Measurements from ENCODE around the gene GRHPR. TPM values are rescaled to one million over a fixed set of nuclear protein-coding genes. Genes with fewer than 3 reads are reported as not detected.

The GRHPR gene
- total RNA-seq, 2 donors from 2014 or later = 129 to 137 TPM

DNA sequence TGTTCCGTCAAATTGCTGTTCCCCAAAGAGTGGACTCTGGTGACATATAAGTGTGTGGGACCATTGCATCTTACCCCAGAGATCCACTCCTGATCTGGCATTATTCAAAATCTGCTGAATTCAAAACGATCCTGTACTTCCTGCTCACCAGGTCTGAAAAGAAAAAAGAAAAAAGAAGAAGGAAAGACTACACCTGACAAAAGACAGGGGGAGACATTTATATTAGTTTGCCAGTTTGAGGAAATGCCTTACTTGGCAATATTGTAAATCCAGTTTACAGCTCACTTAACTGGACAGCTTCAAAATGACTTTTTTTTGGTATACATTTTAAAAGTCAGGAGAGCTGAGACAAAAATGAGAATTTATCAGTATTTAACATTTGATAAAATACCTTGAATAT, 15.0 kb upstream of the GRHPR start:
- H3K4me1 ChIP-seq = peaks cover 0 to 4% of the 10 kb centered on the region in 2 donors
- no peak for DNase-seq (ENCODE audit: low spot score)
- H3K27ac ChIP-seq = no peak overlapping the region
- H3K9me3 ChIP-seq = no peaks in the 10 kb centered on the region
- H3K4me3 ChIP-seq = no peak overlapping the region
- TF ChIP-seq, protein P1, sequence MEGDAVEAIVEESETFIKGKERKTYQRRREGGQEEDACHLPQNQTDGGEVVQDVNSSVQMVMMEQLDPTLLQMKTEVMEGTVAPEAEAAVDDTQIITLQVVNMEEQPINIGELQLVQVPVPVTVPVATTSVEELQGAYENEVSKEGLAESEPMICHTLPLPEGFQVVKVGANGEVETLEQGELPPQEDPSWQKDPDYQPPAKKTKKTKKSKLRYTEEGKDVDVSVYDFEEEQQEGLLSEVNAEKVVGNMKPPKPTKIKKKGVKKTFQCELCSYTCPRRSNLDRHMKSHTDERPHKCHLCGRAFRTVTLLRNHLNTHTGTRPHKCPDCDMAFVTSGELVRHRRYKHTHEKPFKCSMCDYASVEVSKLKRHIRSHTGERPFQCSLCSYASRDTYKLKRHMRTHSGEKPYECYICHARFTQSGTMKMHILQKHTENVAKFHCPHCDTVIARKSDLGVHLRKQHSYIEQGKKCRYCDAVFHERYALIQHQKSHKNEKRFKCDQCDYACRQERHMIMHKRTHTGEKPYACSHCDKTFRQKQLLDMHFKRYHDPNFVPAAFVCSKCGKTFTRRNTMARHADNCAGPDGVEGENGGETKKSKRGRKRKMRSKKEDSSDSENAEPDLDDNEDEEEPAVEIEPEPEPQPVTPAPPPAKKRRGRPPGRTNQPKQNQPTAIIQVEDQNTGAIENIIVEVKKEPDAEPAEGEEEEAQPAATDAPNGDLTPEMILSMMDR (IDR thresholded peaks at IDR 0.05) = no peak
- H3K36me3 ChIP-seq = no peaks in the 10 kb centered on the region
- H3K27me3 ChIP-seq = no peaks in the 10 kb centered on the region

DNA sequence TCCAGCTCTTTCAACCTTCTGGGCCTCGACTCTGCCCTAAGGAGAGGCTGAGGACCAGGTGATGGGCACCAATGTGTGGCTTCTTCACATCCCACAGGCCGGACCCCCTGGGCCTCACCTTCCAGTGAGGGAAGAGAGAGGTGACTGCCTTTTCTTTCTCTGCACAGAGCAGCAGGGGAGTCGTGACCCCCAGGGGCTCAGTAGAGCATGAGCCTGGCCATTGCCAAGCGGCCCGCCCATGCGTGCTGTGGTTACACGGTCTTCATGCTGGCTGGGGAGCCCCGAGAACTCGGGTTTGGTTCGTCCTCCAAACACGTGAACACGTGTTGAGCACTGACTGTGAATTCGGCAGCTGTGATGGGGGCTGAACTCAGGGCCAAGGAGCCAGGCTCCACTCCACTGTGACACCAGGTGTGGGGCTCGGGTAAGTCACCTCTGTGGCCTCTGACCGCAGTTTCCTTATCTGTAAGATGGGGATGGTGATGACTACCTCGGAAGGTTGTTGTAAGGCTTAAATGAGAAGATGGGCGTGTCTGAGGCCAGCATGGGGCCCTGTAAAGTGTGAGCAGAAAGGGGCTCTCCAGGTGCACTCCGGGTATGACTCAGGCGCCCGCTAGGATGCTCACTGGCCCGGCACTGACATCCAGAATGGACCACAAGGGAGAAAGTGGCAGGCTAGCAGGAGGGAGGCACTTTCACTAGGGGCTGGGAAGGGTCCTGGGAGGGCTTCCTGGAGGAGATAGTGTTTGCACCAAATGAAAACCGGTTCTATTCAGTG, 13.4 kb upstream of the GRHPR start:
- Histone ChIP-seq H3K4me3 (no peak overlapping the region), H3K27ac (no peak overlapping the region), H3K36me3 (no peaks in the 10 kb centered on the region), H3K4me1 (peaks cover 0 to 11% of the 10 kb centered on the region in 2 donors), H3K27me3 (no peaks in the 10 kb centered on the region), H3K9me3 (no peaks in the 10 kb centered on the region)
- DNase-seq (ENCODE audit: low spot score) = no peak
- TF ChIP-seq, protein P1 (IDR thresholded peaks at IDR 0.05) = no peak

DNA sequence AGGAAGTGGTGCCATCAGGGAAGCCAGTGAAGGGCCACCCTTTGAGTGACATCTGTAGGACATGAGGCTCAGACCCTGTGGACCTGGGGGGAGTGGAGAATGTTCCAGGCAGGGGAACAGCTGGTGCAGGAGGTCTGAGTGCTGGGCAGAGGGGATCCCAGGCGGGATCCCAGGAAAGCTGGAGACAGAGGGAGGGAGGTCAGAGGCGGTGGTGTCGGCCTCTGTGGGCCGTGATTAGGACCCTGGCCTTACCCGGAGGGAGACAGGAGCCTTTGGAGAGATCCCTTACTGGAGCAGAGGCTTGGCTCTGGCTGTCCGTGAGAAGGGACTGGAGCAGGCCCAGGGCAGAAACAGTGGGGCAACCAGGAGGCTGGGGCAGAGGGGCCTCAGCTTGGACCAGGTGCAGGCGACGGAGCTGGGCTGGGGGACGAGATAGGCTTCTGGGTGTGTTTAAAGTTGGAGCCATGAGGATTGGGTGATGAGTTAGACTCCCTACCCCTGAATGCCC, 12.1 kb upstream of the GRHPR start:
- DNase-seq (ENCODE audit: low spot score) = no peak
- H3K4me1 ChIP-seq = peaks cover 0 to 14% of the 10 kb centered on the region in 2 donors
- H3K27ac ChIP-seq = no peak overlapping the region
- no peaks in the 10 kb centered on the region for H3K9me3 ChIP-seq
- no peaks in the 10 kb centered on the region for H3K27me3 ChIP-seq
- TF ChIP-seq, protein P1 (IDR thresholded peaks at IDR 0.05) = no peak
- no peak overlapping the region for H3K4me3 ChIP-seq
- H3K36me3 ChIP-seq = no peaks in the 10 kb centered on the region

DNA sequence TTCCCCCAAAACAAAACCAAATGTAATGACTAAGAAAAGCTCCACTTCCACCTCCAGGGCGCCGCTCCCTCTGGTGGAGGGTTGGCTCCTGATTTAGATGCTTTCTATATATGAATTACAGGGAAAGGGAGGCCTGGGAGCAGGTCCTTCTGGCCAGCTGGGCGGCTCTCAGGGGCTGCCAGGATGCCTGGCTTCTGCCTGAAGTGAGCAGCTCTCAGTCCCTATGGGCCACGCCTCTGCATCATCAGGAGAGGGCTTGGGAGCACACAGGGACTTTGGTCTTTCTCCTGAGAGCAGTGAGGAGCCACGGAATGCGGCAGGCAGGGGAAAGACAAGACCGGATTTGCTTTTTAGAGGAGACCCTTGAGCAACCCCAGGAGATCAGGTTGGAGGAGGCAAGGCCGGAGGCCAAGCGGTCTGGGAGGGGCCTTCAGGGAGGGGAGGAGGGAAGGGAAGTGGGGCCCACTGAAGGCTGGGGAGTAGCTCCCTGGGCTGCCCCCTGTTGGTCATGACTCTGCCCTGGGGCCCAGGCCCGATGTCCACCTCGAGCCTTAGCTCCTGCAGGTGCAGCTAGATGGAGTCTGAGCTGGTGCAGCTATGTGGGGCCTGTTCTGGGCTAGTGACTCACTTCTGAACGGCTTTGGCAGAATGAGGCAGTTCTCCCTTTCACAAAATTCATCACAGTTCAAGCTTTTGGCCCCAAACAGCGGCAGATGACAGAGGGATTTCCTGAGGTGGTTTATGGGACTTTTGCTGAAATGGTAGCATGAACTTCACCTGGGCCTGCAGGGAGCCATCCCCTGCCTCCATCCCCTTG, 11.3 kb upstream of the GRHPR start:
- no peak overlapping the region for H3K27ac ChIP-seq
- DNase-seq (ENCODE audit: low spot score) = no peak
- TF ChIP-seq, protein P1 (IDR thresholded peaks at IDR 0.05) = no peak

DNA sequence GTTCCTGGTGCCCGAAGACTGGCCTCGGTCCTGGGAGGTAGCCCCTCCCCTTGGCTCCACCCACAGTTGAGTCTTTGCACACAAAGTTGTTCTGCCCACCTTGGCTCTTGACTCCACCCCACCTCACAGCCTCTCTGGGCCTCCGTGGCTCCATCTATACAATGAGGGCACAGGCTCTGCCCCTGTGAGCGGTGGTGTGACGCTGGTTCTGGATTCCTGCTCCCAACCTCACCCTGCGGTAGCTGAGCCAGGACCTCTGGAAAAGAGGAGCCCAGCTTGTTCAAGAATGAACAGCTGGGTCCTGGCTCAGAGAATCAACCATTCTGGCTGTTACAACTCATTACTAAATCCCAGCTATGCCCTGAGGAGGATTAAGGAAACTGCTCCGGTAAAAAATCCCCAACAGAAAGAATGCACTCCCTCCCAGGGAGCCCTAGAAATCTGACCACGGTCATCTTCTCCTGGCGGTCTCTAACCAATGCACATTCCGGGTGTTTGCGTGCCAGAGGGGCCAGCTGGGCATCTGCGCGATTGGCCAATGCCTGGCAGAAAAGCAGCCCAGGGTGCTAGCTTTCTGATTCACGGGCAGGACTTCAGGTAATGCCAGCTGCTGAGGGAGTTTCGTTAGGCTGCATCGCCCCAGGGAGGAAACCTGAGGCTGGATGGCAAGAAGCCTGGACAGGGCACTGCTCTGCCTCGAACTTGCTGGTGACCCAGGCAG, 9.9 kb upstream of the GRHPR start:
- H3K27me3 ChIP-seq = no peaks in the 10 kb centered on the region
- no peak overlapping the region for H3K4me3 ChIP-seq
- TF ChIP-seq, protein P1 (IDR thresholded peaks at IDR 0.05) = no peak
- peak overlapping the region in 1 of 2 donors; percentile 9 for H3K27ac ChIP-seq
- H3K4me1 ChIP-seq = peaks cover 0 to 16% of the 10 kb centered on the region in 2 donors
- no peaks in the 10 kb centered on the region for H3K9me3 ChIP-seq
- DNase-seq (ENCODE audit: low spot score) = no peak
- no peaks in the 10 kb centered on the region for H3K36me3 ChIP-seq

More for the DNA sequence above, 11.3 kb upstream of the GRHPR start:
- Histone ChIP-seq H3K4me1 (peaks cover 0 to 16% of the 10 kb centered on the region in 2 donors), H3K36me3 (no peaks in the 10 kb centered on the region), H3K4me3 (no peak overlapping the region), H3K9me3 (no peaks in the 10 kb centered on the region), H3K27me3 (no peaks in the 10 kb centered on the region)

All from right atrium auricular region (tissue), 2 donors.